H1 (cell line): ENCODE data around the gene STIM2. TPM values are rescaled to one million over a fixed set of nuclear protein-coding genes. Genes with fewer than 3 reads are reported as not detected.

ENCODE experiments used
- CTCF ChIA-PET: fragments of 300-600 bp; sonication (Branson Sonifier 250); formaldehyde crosslinking; loops from one replicate; lab custom pipeline; 2021; ENCODE audit not compliant: partially characterized antibody; lab: Charles Lee
- POLR2A ChIA-PET: fragments of 300-600 bp; sonication (Branson Sonifier 250); formaldehyde crosslinking; loops from one replicate; lab custom pipeline; 2021; ENCODE audit warnings: inconsistent platforms; ENCODE audit not compliant: partially characterized antibody; lab: Charles Lee
- DNase-seq, 2 experiments: peaks; one replicate each; pipeline versions ENCODE4 v3.0.0 to v3.0.0-alpha.2; 2010 to 2022; ENCODE audit warnings: low spot score in 2 of 2, low read depth in 1 of 2, mixed read lengths in 1 of 2
- FAIRE-seq: peaks from 2 replicates; lab custom pipeline; 2011; peaks lifted over from hg19 to GRCh38; lab: Jason Lieb, UNC
- H2AFZ ChIP-seq: 2 replicates; pipeline ENCODE4 v1.8.1; 2012; ENCODE audit warnings: low read length, inconsistent platforms
- H2AK5ac ChIP-seq: 2 replicates; pipeline ENCODE4 v1.6.1; 2013; ENCODE audit warnings: low read depth, low read length
- H2BK120ac ChIP-seq: replicated peaks from 2 replicates; pipeline ENCODE3; 2013; ENCODE audit warnings: low read depth, low read length, inconsistent platforms
- H2BK12ac ChIP-seq: 2 replicates; pipeline ENCODE4 v1.6.1; 2013; ENCODE audit warnings: low read depth, low read length
- H2BK15ac ChIP-seq: 2 replicates; pipeline ENCODE4 v1.6.1; 2013; ENCODE audit warnings: low read length
- H2BK20ac ChIP-seq: 2 replicates; pipeline ENCODE4 v1.6.1; 2013; ENCODE audit warnings: low read length
- H2BK5ac ChIP-seq: 2 replicates; pipeline ENCODE4 v1.6.1; 2013; ENCODE audit warnings: low read depth, low read length
- H3K14ac ChIP-seq: 2 replicates; pipeline ENCODE4 v1.6.1; 2013; ENCODE audit warnings: inconsistent platforms; ENCODE audit not compliant: insufficient read length
- H3K18ac ChIP-seq: 2 replicates; pipeline ENCODE4 v1.6.1; 2013; ENCODE audit warnings: low read length; ENCODE audit errors: extremely low read depth
- H3K23ac ChIP-seq: 2 replicates; pipeline ENCODE4 v1.6.1; 2013; ENCODE audit warnings: inconsistent platforms; ENCODE audit not compliant: insufficient read length
- H3K23me2 ChIP-seq: 2 replicates; pipeline ENCODE4 v1.6.1; 2013; ENCODE audit warnings: low read depth, low read length
- H3K27ac ChIP-seq: 2 replicates; pipeline ENCODE4 v1.6.1; 2011; ENCODE audit warnings: low read depth, low read length, inconsistent platforms
- H3K27me3 ChIP-seq, 4 experiments: replicated peaks in 1 of 4; 1 replicate in 1 of 4; 2 replicates in 3 of 4; pipeline versions ENCODE4 v1.6.1 to v1.8.1; 2011 to 2013; ENCODE audit warnings: low read length in 3 of 4, mild to moderate bottlenecking in 3 of 4, inconsistent platforms in 2 of 4, mixed read lengths in 2 of 4, moderate library complexity in 1 of 4; ENCODE audit not compliant: control insufficient read depth in 3 of 4, insufficient read depth in 3 of 4; ENCODE audit errors: extremely low read depth in 1 of 4
- H3K36me3 ChIP-seq, 4 experiments: 2 replicates each; pipeline versions ENCODE4 v1.6.1 to v1.8.1; 2011 to 2013; ENCODE audit warnings: mild to moderate bottlenecking in 4 of 4, low read length in 3 of 4, moderate library complexity in 2 of 4, control low read depth in 1 of 4, inconsistent platforms in 1 of 4; ENCODE audit not compliant: insufficient read depth in 4 of 4, control insufficient read depth in 2 of 4
- H3K4ac ChIP-seq: replicated peaks from 2 replicates; pipeline ENCODE3; 2013; ENCODE audit warnings: low read length, low read depth, mixed read lengths, inconsistent platforms; ENCODE audit not compliant: insufficient read length
- H3K4me1 ChIP-seq, 4 experiments: replicated peaks in 1 of 4; 1 replicate in 1 of 4; 2 replicates in 3 of 4; pipeline versions ENCODE4 v1.6.1 to v1.8.1; 2011 to 2013; ENCODE audit warnings: low read length in 3 of 4, inconsistent platforms in 2 of 4, mixed read lengths in 1 of 4; ENCODE audit not compliant: insufficient read depth in 4 of 4, control insufficient read depth in 3 of 4
- H3K4me2 ChIP-seq, 2 experiments: 2 replicates each; pipeline versions ENCODE4 v1.6.1 to v1.8.1; 2011 to 2013; ENCODE audit warnings: low read depth in 2 of 2, low read length in 2 of 2, control low read depth in 1 of 2, inconsistent platforms in 1 of 2, mild to moderate bottlenecking in 1 of 2; ENCODE audit not compliant: insufficient read depth in 1 of 2
- H3K4me3 ChIP-seq, 4 experiments: fragments of 200-600, 300-600 bp in 1 of 4; sonication (generic), shearing (Covaris generic), sonication (Bioruptor Twin) in 1 of 4; 2 replicates each; pipeline versions ENCODE4 v1.5.1 to v1.8.1; 2011 to 2016; ENCODE audit warnings: low read length in 4 of 4, low read depth in 3 of 4, control low read depth in 2 of 4, inconsistent platforms in 2 of 4, mild to moderate bottlenecking in 2 of 4, mixed read lengths in 1 of 4, moderate library complexity in 1 of 4; ENCODE audit not compliant: insufficient read depth in 2 of 4; ENCODE audit errors: extremely low read depth in 1 of 4
- H3K56ac ChIP-seq: replicated peaks from 2 replicates; pipeline ENCODE3; 2013; ENCODE audit warnings: low read depth, mild to moderate bottlenecking, mixed read lengths, low read length, inconsistent platforms; ENCODE audit not compliant: insufficient read length
- H3K79me1 ChIP-seq: 2 replicates; pipeline ENCODE4 v1.6.1; 2013; ENCODE audit warnings: low read depth, low read length, control low read depth
- H3K79me2 ChIP-seq, 2 experiments: 2 replicates each; pipeline versions ENCODE4 v1.6.1 to v1.8.1; 2012 to 2013; ENCODE audit warnings: low read length in 2 of 2, mild to moderate bottlenecking in 2 of 2, inconsistent platforms in 1 of 2; ENCODE audit not compliant: insufficient read depth in 2 of 2, control insufficient read depth in 1 of 2
- H3K9ac ChIP-seq, 4 experiments: replicated peaks in 1 of 4; 1 replicate in 1 of 4; 2 replicates in 3 of 4; pipeline versions ENCODE4 v1.6.1 to v1.8.1; 2011 to 2013; ENCODE audit warnings: low read depth in 3 of 4, low read length in 3 of 4, control low read depth in 2 of 4, mild to moderate bottlenecking in 2 of 4, moderate library complexity in 2 of 4, inconsistent platforms in 1 of 4; ENCODE audit errors: extremely low read depth in 1 of 4
- H3K9me3 ChIP-seq, 2 experiments: 2 replicates each; pipeline versions ENCODE4 v1.6.1 to v1.8.1; 2012 to 2013; ENCODE audit warnings: mild to moderate bottlenecking in 2 of 2, moderate library complexity in 2 of 2, control low read depth in 1 of 2, inconsistent platforms in 1 of 2, low read depth in 1 of 2, low read length in 1 of 2, mixed read lengths in 1 of 2; ENCODE audit not compliant: insufficient read depth in 2 of 2
- H4K20me1 ChIP-seq, 2 experiments: replicated peaks in 1 of 2; 2 replicates each; pipeline versions ENCODE3 to v1.8.1; 2011 to 2013; ENCODE audit warnings: inconsistent platforms in 2 of 2, low read length in 2 of 2, mild to moderate bottlenecking in 1 of 2; ENCODE audit not compliant: insufficient read depth in 2 of 2, control insufficient read depth in 1 of 2
- H4K5ac ChIP-seq: 2 replicates; pipeline ENCODE4 v1.6.1; 2013; ENCODE audit warnings: low read length, low read depth, mixed read lengths, inconsistent platforms; ENCODE audit not compliant: insufficient read length
- H4K8ac ChIP-seq: 2 replicates; pipeline ENCODE4 v1.8.0; 2013; ENCODE audit warnings: mild to moderate bottlenecking, moderate library complexity, low read length, inconsistent platforms; ENCODE audit not compliant: insufficient read depth; ENCODE audit errors: extremely low read depth
- H4K91ac ChIP-seq: replicated peaks from 2 replicates; pipeline ENCODE3; 2013; ENCODE audit warnings: low read length, mixed read lengths, inconsistent platforms; ENCODE audit not compliant: insufficient read length
- ASH2L ChIP-seq: fragments of 200-600, 300-600 bp; sonication (generic); IDR thresholded peaks from one replicate; pipeline ENCODE4 v1.7.1; 2017; ENCODE audit warnings: low read length
- BRCA1 ChIP-seq: IDR thresholded peaks from 2 replicates; pipeline ENCODE4 v1.6.1; 2012; ENCODE audit warnings: low read depth, low read length, improper control_type of control experiment
- CEBPB ChIP-seq: IDR thresholded peaks from 2 replicates; pipeline ENCODE4 v1.6.1; 2012; ENCODE audit warnings: low read depth, low read length
- JUND ChIP-seq: IDR thresholded peaks from 2 replicates; pipeline ENCODE4 v1.6.1; 2011; ENCODE audit warnings: mild to moderate bottlenecking, improper control_type of control experiment, low read length
- NRF1 ChIP-seq: IDR thresholded peaks from 2 replicates; pipeline ENCODE4 v1.6.1; 2011; ENCODE audit warnings: mild to moderate bottlenecking, low read depth, low read length, improper control_type of control experiment
- PHF8 ChIP-seq: fragments of 200-600 bp; sonication (generic); conservative IDR thresholded peaks from 2 replicates; pipeline ENCODE4 v1.7.1; 2012; ENCODE audit warnings: low read depth, mild to moderate bottlenecking, inconsistent platforms, low read length, moderate library complexity
- SP1 ChIP-seq: IDR thresholded peaks from 2 replicates; pipeline ENCODE4 v1.6.1; 2011; ENCODE audit warnings: low read depth, low read length
- SP2 ChIP-seq: IDR thresholded peaks from 2 replicates; pipeline ENCODE4 v1.6.1; 2012; ENCODE audit warnings: mild to moderate bottlenecking, low read length, inconsistent platforms
- SP4 ChIP-seq: IDR thresholded peaks from 2 replicates; pipeline ENCODE4 v1.6.1; 2012; ENCODE audit warnings: low read length, inconsistent platforms
- USF2 ChIP-seq: IDR thresholded peaks from 2 replicates; pipeline ENCODE4 v1.6.1; 2011; ENCODE audit warnings: low read length, improper control_type of control experiment
- WGBS, 2 experiments: shearing (Covaris generic) in 1 of 2; methylation state at CpG; one replicate each; pipeline versions ENCODE4 v1.1.6 to v1.1.7; 2013 to 2015; ENCODE audit warnings: low lambda C conversion rate in 2 of 2, mixed read lengths in 2 of 2, inconsistent platforms in 1 of 2, low coverage in 1 of 2, missing lambda C conversion rate in 1 of 2; ENCODE audit not compliant: insufficient replicate concordance in 2 of 2, insufficient coverage in 1 of 2, insufficient read length in 1 of 2; ENCODE audit errors: extremely low coverage in 1 of 2, missing lambda C conversion rate in 1 of 2; 5-methylcytosine and 5-hydroxymethylcytosine counted together
- polyA plus RNA-seq, 7 experiments: library from polyadenylated mRNA; depleted of rRNA in 3 of 7; stranded (reverse) in 5 of 7; unstranded in 2 of 7; fragments of >200 nt in 5 of 7; fragments of 200-250 nt in 2 of 7; gene quantifications; 1 replicate in 5 of 7; 2 replicates in 1 of 7; 4 replicates in 1 of 7; pipeline versions ENCODE4 v1.2.1 to v1.2.3, GENCODE V29; 2011 to 2013; ENCODE audit warnings: missing spikeins in 2 of 7, mixed read lengths in 2 of 7
- total RNA-seq: library from RNA; stranded (reverse); fragmentation: NEBNext Ultra II Directional; extraction: Animal tissue kit (Norgen Biotek cat#: 25700); gene quantifications from 2 replicates; pipeline ENCODE4 v1.2.1, GENCODE V29; 2021

STIM2 gene
- total and polyA plus RNA-seq, 2 of the 8 experiments (the other 6 are each of a cell fraction or from before 2014, with no cell fraction given), result 22.9 to 23.0 TPM

GRCh38 chr4:27018076-27018475 is 157.4 kb downstream of the STIM2 start:
- Histone ChIP-seq H4K5ac (no peak overlapping the region), H3K4me1 (no peaks in the 10 kb centered on the region), H3K79me1 (no peaks in the 10 kb centered on the region), H3K56ac (no peak overlapping the region), H3K4ac (no peak overlapping the region), H3K27me3 (no peaks in the 10 kb centered on the region), H3K36me3 (peaks cover 0 to 10% (median 0%) of the 10 kb centered on the region in 4 experiments; a peak in 3 of 8 replicates), H4K91ac (no peak overlapping the region), H4K8ac (no peak overlapping the region), H2AFZ (no peak overlapping the region), H3K4me3 (no peak overlapping the region), H3K79me2 (no peaks in the 10 kb centered on the region), H3K9ac (no peak overlapping the region), H3K4me2 (no peak overlapping the region), H3K9me3 (no peaks in the 10 kb centered on the region), H2BK120ac (no peak overlapping the region), H3K23me2 (no peaks in the 10 kb centered on the region), H2AK5ac (no peak overlapping the region), H2BK20ac (no peak overlapping the region), H3K27ac (no peak overlapping the region), H2BK12ac (no peak overlapping the region), H3K14ac (no peak overlapping the region), H2BK5ac (no peak overlapping the region), H3K23ac (no peak overlapping the region), H2BK15ac (no peak overlapping the region), H4K20me1 (no peaks in the 10 kb centered on the region), H3K18ac (no peak overlapping the region)
- ChIA-PET CTCF (interaction anchor here (0.6 kb wide), 1 partner anchor 559 kb away, joined by 3 read pairs; no protein-coding TSS in a partner anchor), POLR2A (no interaction called here)
- TF ChIP-seq ASH2L (no peak), SP1 (no peak), CEBPB (no peak), PHF8 (no peak), USF2 (no peak), SP4 (no peak), JUND (no peak), BRCA1 (no peak), SP2 (no peak), NRF1 (no peak)
- DNase-seq (no peak), FAIRE-seq (no peak)
- WGBS, 2 experiments, result 95% methylated on average over 5 of the region's 5 CpGs; no CpG with 5 or more reads in 1 of the 2 experiments
